ENCODE results near the gene LRCH1. TPM values are rescaled to one million over a fixed set of nuclear protein-coding genes. Genes with fewer than 3 reads are reported as not detected.

The LRCH1 gene
- total and polyA plus RNA-seq, 2 donors (not counting 1 experiment from before 2014, with no cell fraction given): 12.0 to 12.4 TPM

DNA sequence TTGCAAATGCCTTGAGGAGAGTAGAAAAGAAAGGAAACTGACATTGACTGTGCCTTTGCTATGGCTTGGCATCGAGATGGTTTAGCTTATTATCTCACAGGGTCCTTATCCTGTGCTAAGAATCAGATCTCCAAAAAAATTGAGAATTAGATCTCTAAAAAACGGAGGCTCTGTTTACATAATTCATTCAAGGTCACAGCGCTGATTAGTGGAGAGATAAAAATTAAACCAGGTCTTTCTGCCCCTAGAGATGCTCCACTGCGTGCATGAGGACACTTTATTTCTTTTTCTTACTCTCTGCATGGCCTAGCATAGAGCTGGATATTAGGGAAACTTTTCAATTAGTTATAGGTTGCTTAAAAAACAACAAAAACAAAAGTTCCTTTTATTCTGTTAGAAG is 17.3 kb downstream of the LRCH1 start:
- no peaks in the 10 kb centered on the region for H4K20me1 ChIP-seq (ENCODE audit: control insufficient read depth, extremely low read depth, insufficient read depth, low read length)
- no peak for DNase-seq (ENCODE audit: low read depth in 2 of 2)
- H3K9ac ChIP-seq (ENCODE audit: insufficient read depth, low read length): no peak overlapping the region

DNA sequence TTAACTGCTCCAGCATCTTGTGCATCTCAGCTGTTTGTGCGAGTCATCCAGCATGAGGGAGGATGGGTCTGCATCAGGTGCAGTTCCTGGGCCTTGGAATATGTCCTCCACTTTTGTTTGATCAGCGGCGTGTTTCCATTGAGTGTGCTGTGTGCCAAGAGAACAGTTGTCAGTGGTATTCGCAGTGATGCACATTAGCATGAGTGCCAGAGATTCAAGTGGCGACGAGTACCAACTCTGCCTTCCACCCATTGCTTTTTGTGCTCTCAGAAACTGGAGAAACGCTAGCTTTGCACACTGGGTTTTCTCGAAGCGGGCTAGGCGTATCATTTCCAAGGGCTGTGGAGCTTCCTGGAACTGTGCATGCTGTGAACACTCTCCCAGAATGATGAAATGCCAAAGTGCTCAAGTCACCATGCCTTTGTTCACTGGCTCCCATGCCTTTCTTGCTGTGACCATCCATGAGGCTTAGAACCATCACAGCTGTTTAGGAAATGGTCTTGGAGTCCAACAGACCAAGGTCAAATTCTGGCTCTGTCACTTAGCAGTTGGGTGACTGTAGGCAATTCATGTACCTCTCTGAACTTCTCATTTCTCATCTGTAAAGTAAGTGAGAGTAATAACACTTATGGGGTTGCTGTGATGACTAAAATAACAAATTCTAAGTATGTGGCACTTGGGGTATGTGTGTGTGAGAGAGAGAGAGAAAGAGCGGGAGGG is 18.4 kb downstream of the LRCH1 start:
- DNase-seq (ENCODE audit: low read depth in 2 of 2): peak; percentile 63 to 83
- Histone ChIP-seq H3K9ac (ENCODE audit: insufficient read depth, low read length) (no peak overlapping the region), H3K4me1 (ENCODE audit: control insufficient read depth, extremely low read depth, insufficient read depth, low read length) (peaks cover 12% of the 10 kb centered on the region), H3K79me2 (ENCODE audit: control insufficient read depth, insufficient read depth, low read length) (peaks cover 34% of the 10 kb centered on the region), H3K4me2 (ENCODE audit: extremely low read depth, insufficient read depth, low read length) (peak overlapping the region; percentile 42), H3K4me3 (replicated peaks in 1 of 4; ENCODE audit: control extremely low read depth in 1 of 4, insufficient read depth in 1 of 4, low read depth in 3 of 4, low read length in 4 of 4) (no peak overlapping the region), H3K27ac (ENCODE audit: insufficient read depth, low read length) (peak overlapping the region; percentile 17), H4K20me1 (ENCODE audit: control insufficient read depth, extremely low read depth, insufficient read depth, low read length) (no peaks in the 10 kb centered on the region), H2AFZ (ENCODE audit: low read length) (no peak overlapping the region), H3K9me3 (ENCODE audit: control insufficient read depth, insufficient read depth, low read depth, low read length) (no peaks in the 10 kb centered on the region), H3K36me3 (ENCODE audit: control insufficient read depth, insufficient read depth, low read length) (no peaks in the 10 kb centered on the region), H3K27me3 (ENCODE audit: control insufficient read depth, insufficient read depth, low read length) (no peaks in the 10 kb centered on the region)
- TF ChIP-seq, protein P1, sequence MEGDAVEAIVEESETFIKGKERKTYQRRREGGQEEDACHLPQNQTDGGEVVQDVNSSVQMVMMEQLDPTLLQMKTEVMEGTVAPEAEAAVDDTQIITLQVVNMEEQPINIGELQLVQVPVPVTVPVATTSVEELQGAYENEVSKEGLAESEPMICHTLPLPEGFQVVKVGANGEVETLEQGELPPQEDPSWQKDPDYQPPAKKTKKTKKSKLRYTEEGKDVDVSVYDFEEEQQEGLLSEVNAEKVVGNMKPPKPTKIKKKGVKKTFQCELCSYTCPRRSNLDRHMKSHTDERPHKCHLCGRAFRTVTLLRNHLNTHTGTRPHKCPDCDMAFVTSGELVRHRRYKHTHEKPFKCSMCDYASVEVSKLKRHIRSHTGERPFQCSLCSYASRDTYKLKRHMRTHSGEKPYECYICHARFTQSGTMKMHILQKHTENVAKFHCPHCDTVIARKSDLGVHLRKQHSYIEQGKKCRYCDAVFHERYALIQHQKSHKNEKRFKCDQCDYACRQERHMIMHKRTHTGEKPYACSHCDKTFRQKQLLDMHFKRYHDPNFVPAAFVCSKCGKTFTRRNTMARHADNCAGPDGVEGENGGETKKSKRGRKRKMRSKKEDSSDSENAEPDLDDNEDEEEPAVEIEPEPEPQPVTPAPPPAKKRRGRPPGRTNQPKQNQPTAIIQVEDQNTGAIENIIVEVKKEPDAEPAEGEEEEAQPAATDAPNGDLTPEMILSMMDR (conservative IDR thresholded peaks at IDR 0.05 in 1 of 2, IDR thresholded peaks at IDR 0.05 in 1 of 2; ENCODE audit: low read depth in 1 of 2, low read length in 2 of 2): no peak
- no peak for TF ChIP-seq EZH2 (IDR thresholded peaks at IDR 0.05; ENCODE audit: low read length, missing control alignments)

More for the DNA sequence above, 17.3 kb downstream of the LRCH1 start:
- Histone ChIP-seq H3K4me2 (ENCODE audit: extremely low read depth, insufficient read depth, low read length) (no peak overlapping the region), H3K27me3 (ENCODE audit: control insufficient read depth, insufficient read depth, low read length) (no peaks in the 10 kb centered on the region), H3K4me1 (ENCODE audit: control insufficient read depth, extremely low read depth, insufficient read depth, low read length) (peaks cover 3% of the 10 kb centered on the region), H3K27ac (ENCODE audit: insufficient read depth, low read length) (no peak overlapping the region), H3K36me3 (ENCODE audit: control insufficient read depth, insufficient read depth, low read length) (no peaks in the 10 kb centered on the region), H2AFZ (ENCODE audit: low read length) (no peak overlapping the region), H3K79me2 (ENCODE audit: control insufficient read depth, insufficient read depth, low read length) (peaks cover 38% of the 10 kb centered on the region), H3K9me3 (ENCODE audit: control insufficient read depth, insufficient read depth, low read depth, low read length) (no peaks in the 10 kb centered on the region), H3K4me3 (replicated peaks in 1 of 4; ENCODE audit: control extremely low read depth in 1 of 4, insufficient read depth in 1 of 4, low read depth in 3 of 4, low read length in 4 of 4) (no peak overlapping the region)
- TF ChIP-seq, protein P1 (conservative IDR thresholded peaks at IDR 0.05 in 1 of 2, IDR thresholded peaks at IDR 0.05 in 1 of 2; ENCODE audit: low read depth in 1 of 2, low read length in 2 of 2): no peak
- no peak for TF ChIP-seq EZH2 (IDR thresholded peaks at IDR 0.05; ENCODE audit: low read length, missing control alignments)

DNA sequence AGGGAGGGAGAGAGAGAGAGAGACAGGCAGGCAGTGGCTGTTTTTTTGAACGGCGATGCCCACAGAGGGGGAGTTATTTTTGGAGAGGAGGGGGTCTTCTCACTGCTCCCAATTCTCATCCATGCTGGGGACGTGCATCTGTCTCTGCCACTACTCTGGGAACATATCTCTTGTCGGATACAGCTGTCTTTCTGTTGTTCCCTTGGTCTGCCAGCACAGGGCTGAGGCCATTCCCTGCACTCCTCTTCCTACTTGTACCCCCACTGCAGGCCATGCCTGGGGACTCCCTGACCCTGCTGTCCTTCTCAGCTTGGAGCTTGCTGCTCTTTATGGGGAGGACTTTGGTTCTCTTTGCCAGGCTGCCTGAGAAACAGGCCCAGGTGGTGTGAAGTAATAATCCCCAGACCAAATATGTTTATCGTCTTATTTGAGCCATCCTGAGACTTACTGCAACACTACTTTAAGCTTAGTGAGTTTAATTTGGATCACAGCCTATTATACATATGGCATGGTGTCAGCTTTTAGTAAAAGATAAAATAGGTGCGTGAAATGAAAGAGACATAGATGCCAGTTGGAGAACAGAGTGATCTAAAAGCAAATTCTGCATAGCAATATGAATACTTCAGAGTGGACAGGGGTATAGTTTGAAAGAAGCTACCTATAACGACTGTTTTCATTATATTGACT is 19.1 kb downstream of the LRCH1 start:
- Histone ChIP-seq H3K36me3 (ENCODE audit: control insufficient read depth, insufficient read depth, low read length) (no peaks in the 10 kb centered on the region), H3K4me1 (ENCODE audit: control insufficient read depth, extremely low read depth, insufficient read depth, low read length) (peaks cover 16% of the 10 kb centered on the region), H2AFZ (ENCODE audit: low read length) (no peak overlapping the region), H3K9me3 (ENCODE audit: control insufficient read depth, insufficient read depth, low read depth, low read length) (no peaks in the 10 kb centered on the region), H3K27me3 (ENCODE audit: control insufficient read depth, insufficient read depth, low read length) (no peaks in the 10 kb centered on the region), H3K4me2 (ENCODE audit: extremely low read depth, insufficient read depth, low read length) (no peak overlapping the region), H3K4me3 (replicated peaks in 1 of 4; ENCODE audit: control extremely low read depth in 1 of 4, insufficient read depth in 1 of 4, low read depth in 3 of 4, low read length in 4 of 4) (no peak overlapping the region), H4K20me1 (ENCODE audit: control insufficient read depth, extremely low read depth, insufficient read depth, low read length) (no peaks in the 10 kb centered on the region), H3K27ac (ENCODE audit: insufficient read depth, low read length) (no peak overlapping the region), H3K79me2 (ENCODE audit: control insufficient read depth, insufficient read depth, low read length) (peaks cover 35% of the 10 kb centered on the region), H3K9ac (ENCODE audit: insufficient read depth, low read length) (no peak overlapping the region)
- DNase-seq (ENCODE audit: low read depth in 2 of 2): no peak
- TF ChIP-seq EZH2 (IDR thresholded peaks at IDR 0.05; ENCODE audit: low read length, missing control alignments): no peak
- TF ChIP-seq, protein P1 (conservative IDR thresholded peaks at IDR 0.05 in 1 of 2, IDR thresholded peaks at IDR 0.05 in 1 of 2; ENCODE audit: low read depth in 1 of 2, low read length in 2 of 2): no peak

Measured in fibroblast of lung (primary cell).